HCT116 (cell line): ENCODE measurements around the gene CHAMP1. TPM values are rescaled to one million over a fixed set of nuclear protein-coding genes. Genes with fewer than 3 reads are reported as not detected.

Experiments
- ATAC-seq: fragments of 200-7000 bp; cut with Tn5 transposase; 2 replicates; pipeline ENCODE4 v1.9.1; 2020; ENCODE audit warnings: mild to moderate bottlenecking, moderate library complexity
- BruUV-seq: library from RNA; stranded (reverse); fragments of 400-500 nt; replicated peaks from 2 replicates; lab custom pipeline; 2021; lab: Mats Ljungman, UMichigan
- CTCF ChIA-PET: fragments of 300-600 bp; sonication (Branson Sonifier 250); formaldehyde crosslinking; loops from one replicate; lab custom pipeline; 2021; ENCODE audit warnings: antibody characterized with exemption; lab: Charles Lee
- POLR2A ChIA-PET: fragments of 300-600, 350-600 bp; sonication (Branson Sonifier 250); formaldehyde crosslinking; loops from one replicate; lab custom pipeline; 2021; ENCODE audit warnings: antibody characterized with exemption; lab: Charles Lee
- RAD21 ChIA-PET, 2 experiments: fragments of 300-600 bp; sonication (Branson Sonifier 250); formaldehyde crosslinking; loops; one replicate each; lab custom pipeline; 2023; ENCODE audit warnings: low total read pairs in 2 of 2; ENCODE audit not compliant: uncharacterized antibody in 2 of 2, unreplicated experiment in 2 of 2, low non-redundant PET in 1 of 2; lab: Charles Lee
- DNase-seq: peaks from one replicate; pipeline ENCODE4 v3.0.0-alpha.2; 2010; ENCODE audit warnings: low read depth, low spot score
- H2AFZ ChIP-seq: fragments of 200-600 bp; shearing (Covaris generic), sonication (generic); 2 replicates; pipeline ENCODE4 v1.6.1; 2017; ENCODE audit warnings: low read depth, mixed run types, mixed read lengths, antibody characterized with exemption, low read length; ENCODE audit not compliant: poor library complexity, severe bottlenecking
- H3K27ac ChIP-seq: 2 replicates; pipeline ENCODE4 v1.5.1; 2012; ENCODE audit warnings: low read depth, low read length
- H3K27me3 ChIP-seq: fragments of 200-600 bp; sonication (generic); 2 replicates; pipeline ENCODE4 v1.6.1; 2016; ENCODE audit warnings: mixed run types, low read length, mixed read lengths; ENCODE audit not compliant: insufficient read depth
- H3K36me3 ChIP-seq, 2 experiments: fragments of 200-500 bp in 1 of 2; fragments of 200-600 bp in 1 of 2; sonication (Bioruptor generic) in 1 of 2; sonication (generic) in 1 of 2; 2 replicates each; pipeline versions ENCODE4 v1.5.1 to v1.6.1; 2014 to 2016; ENCODE audit warnings: low read length in 2 of 2, inconsistent platforms in 1 of 2, mixed read lengths in 1 of 2, mixed run types in 1 of 2; ENCODE audit not compliant: insufficient read depth in 2 of 2, control insufficient read depth in 1 of 2
- H3K4me1 ChIP-seq, 2 experiments: fragments of 200-600 bp in 1 of 2; sonication (generic) in 1 of 2; 2 replicates each; pipeline versions ENCODE4 v1.5.1 to v1.6.1; 2012 to 2017; ENCODE audit warnings: low read length in 2 of 2, inconsistent platforms in 1 of 2, mild to moderate bottlenecking in 1 of 2, mixed read lengths in 1 of 2, mixed run types in 1 of 2, moderate library complexity in 1 of 2; ENCODE audit not compliant: insufficient read depth in 2 of 2, control insufficient read depth in 1 of 2
- H3K4me2 ChIP-seq: fragments of 200-600 bp; sonication (generic); 2 replicates; pipeline ENCODE4 v1.6.1; 2017; ENCODE audit warnings: mixed run types, low read length, mixed read lengths
- H3K4me3 ChIP-seq, 2 experiments: fragments of 200-600 bp in 1 of 2; sonication (generic) in 1 of 2; replicated peaks in 1 of 2; 2 replicates each; pipeline ENCODE4 v1.5.1; 2011 to 2016; ENCODE audit warnings: low read length in 2 of 2, control low read depth in 1 of 2, low read depth in 1 of 2, mild to moderate bottlenecking in 1 of 2, mixed read lengths in 1 of 2, mixed run types in 1 of 2
- H3K79me2 ChIP-seq: fragments of 200-600 bp; sonication (generic); 2 replicates; pipeline ENCODE4 v1.6.1; 2017; ENCODE audit warnings: mild to moderate bottlenecking, mixed run types, low read length, moderate library complexity, mixed read lengths; ENCODE audit not compliant: insufficient read depth
- H3K9ac ChIP-seq: fragments of 200-600 bp; sonication (generic); 2 replicates; pipeline ENCODE4 v1.6.1; 2016; ENCODE audit warnings: low read length, mixed read lengths
- H3K9me2 ChIP-seq: fragments of 200-600 bp; sonication (generic), shearing (Covaris generic); 2 replicates; pipeline ENCODE4 v1.6.1; 2017; ENCODE audit warnings: mixed run types, mild to moderate bottlenecking, moderate library complexity; ENCODE audit not compliant: insufficient read depth
- H3K9me3 ChIP-seq, 2 experiments: fragments of 200-500 bp in 1 of 2; fragments of 200-600 bp in 1 of 2; sonication (Bioruptor generic) in 1 of 2; sonication (generic) in 1 of 2; 2 replicates each; pipeline ENCODE4 v1.6.1; 2014 to 2017; ENCODE audit warnings: low read length in 2 of 2, mixed read lengths in 2 of 2, inconsistent platforms in 1 of 2, low read depth in 1 of 2, mild to moderate bottlenecking in 1 of 2, mixed run types in 1 of 2, moderate library complexity in 1 of 2; ENCODE audit not compliant: control insufficient read depth in 1 of 2, insufficient read depth in 1 of 2
- H4K20me1 ChIP-seq: fragments of 200-600 bp; sonication (generic), shearing (Covaris generic); 2 replicates; pipeline ENCODE4 v1.6.1; 2017; ENCODE audit warnings: mixed run types, mild to moderate bottlenecking, moderate library complexity; ENCODE audit not compliant: insufficient read depth
- CBX3 ChIP-seq: IDR thresholded peaks from 2 replicates; pipeline ENCODE4 v1.6.1; 2012; ENCODE audit warnings: low read depth
- CTCF ChIP-seq, 3 experiments: fragments of 200-600 bp in 1 of 3; sonication (generic) in 1 of 3; IDR thresholded peaks in 2 of 3; conservative IDR thresholded peaks in 1 of 3; 2 replicates each; pipeline ENCODE4 v1.5.1; 2012 to 2017; ENCODE audit warnings: low read depth in 2 of 3, low read length in 2 of 3, antibody characterized with exemption in 1 of 3, borderline replicate concordance in 1 of 3, control low read depth in 1 of 3, mild to moderate bottlenecking in 1 of 3, mixed read lengths in 1 of 3, mixed run types in 1 of 3, moderate library complexity in 1 of 3; ENCODE audit not compliant: insufficient read depth in 1 of 3
- EGR1 ChIP-seq: IDR thresholded peaks from 2 replicates; pipeline ENCODE4 v1.6.1; 2012; ENCODE audit warnings: low read depth
- ELF1 ChIP-seq: IDR thresholded peaks from 2 replicates; pipeline ENCODE4 v1.6.1; 2012; ENCODE audit warnings: low read depth, borderline replicate concordance
- EZH2 ChIP-seq: fragments of 200-600 bp; sonication (generic); IDR thresholded peaks from 2 replicates; pipeline ENCODE4 v1.6.1; 2017; ENCODE audit warnings: antibody characterized with exemption, mixed run types
- EZH2phosphoT487 ChIP-seq: fragments of 200-600 bp; IDR thresholded peaks from 2 replicates; pipeline ENCODE4 v1.6.1; 2018; ENCODE audit warnings: antibody characterized with exemption, borderline replicate concordance
- FOSL1 ChIP-seq: IDR thresholded peaks from 2 replicates; pipeline ENCODE4 v1.6.1; 2012; ENCODE audit warnings: low read depth
- REST ChIP-seq: IDR thresholded peaks from 2 replicates; pipeline ENCODE4 v1.6.1; 2012; ENCODE audit warnings: low read depth
- ZBTB33 ChIP-seq: IDR thresholded peaks from 2 replicates; pipeline ENCODE4 v1.6.1; 2011; ENCODE audit warnings: mild to moderate bottlenecking, low read length, moderate library complexity; ENCODE audit not compliant: insufficient replicate concordance; ENCODE audit errors: extremely low read depth
- ZFX ChIP-seq: fragments of 450-650 bp; IDR thresholded peaks from 2 replicates; pipeline ENCODE4 v1.6.1; 2017
- intact Hi-C: fragments of 100-400 bp; cut with micrococcal nuclease; formaldehyde crosslinking; loops from 2 replicates; pipeline ENCODE4 v1.10.0; 2022
- total RNA-seq: library from RNA; stranded (reverse); gene quantifications from one replicate; pipeline ENCODE4 v1.2.1, GENCODE V29; 2021; ENCODE audit not compliant: unreplicated experiment
- TF ChIP-seq, protein P1 (sequence below): IDR thresholded peaks from 2 replicates; pipeline ENCODE4 v1.6.1; 2012

The CHAMP1 gene
- total RNA-seq, 1 experiment from 2014 or later: 31.5 TPM

- DNase-seq: no peak
- no peaks in the 10 kb centered on the region for H3K27me3 ChIP-seq
- intact Hi-C loops: no loop called here
- peaks cover 21% of the 10 kb centered on the region for H3K79me2 ChIP-seq
- H3K9ac ChIP-seq: no peak overlapping the region
- ChIA-PET RAD21 (no interaction called here), CTCF (no interaction called here), POLR2A (no interaction called here)
- no peak overlapping the region for H3K4me2 ChIP-seq
- H3K9me2 ChIP-seq: no peaks in the 10 kb centered on the region
- 0 out of 4 replicates have a peak, but pooled peaks cover 0 to 2% of the 10 kb centered on the region in 2 experiments for H3K36me3 ChIP-seq
- no peak overlapping the region for H2AFZ ChIP-seq
- no peak overlapping the region for H3K27ac ChIP-seq
- BruUV-seq: no TSS peak
- H3K4me1 ChIP-seq: peaks cover 3 to 22% of the 10 kb centered on the region in 2 experiments
- no peaks in the 10 kb centered on the region for H4K20me1 ChIP-seq
- no peaks in the 10 kb centered on the region for H3K9me3 ChIP-seq
- H3K4me3 ChIP-seq: no peak overlapping the region
- ATAC-seq: no peak
- TF ChIP-seq, protein P1, sequence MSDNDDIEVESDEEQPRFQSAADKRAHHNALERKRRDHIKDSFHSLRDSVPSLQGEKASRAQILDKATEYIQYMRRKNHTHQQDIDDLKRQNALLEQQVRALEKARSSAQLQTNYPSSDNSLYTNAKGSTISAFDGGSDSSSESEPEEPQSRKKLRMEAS: no peak
- TF ChIP-seq ELF1: no peak
- no peak for TF ChIP-seq FOSL1
- TF ChIP-seq CBX3: no peak
- no peak for TF ChIP-seq ZBTB33
- TF ChIP-seq REST: no peak
- no peak for TF ChIP-seq EGR1
- TF ChIP-seq CTCF (IDR thresholded peaks at IDR 0.05 in 2 of 3, conservative IDR thresholded peaks at IDR 0.05 in 1 of 3; ENCODE audit: borderline replicate concordance in 1 of 3, insufficient read depth in 1 of 3, low read depth in 2 of 3, low read length in 2 of 3): no peak
- no peak for TF ChIP-seq EZH2phosphoT487
- TF ChIP-seq ZFX: no peak
- no peak for TF ChIP-seq EZH2
Measured at GRCh38 chr13:114311387-114311786, 2.9 kb upstream of the CHAMP1 start.
